ENCODE results near the gene PACSIN1. TPM values are rescaled to one million over a fixed set of nuclear protein-coding genes. Genes with fewer than 3 reads are reported as not detected.
A peak's percentile ranks its signal among the peaks of the same experiment; 100 is the strongest.

Gene PACSIN1
- total RNA-seq, 1 experiment from 2014 or later: 5.0 TPM

- Histone ChIP-seq H3K9me3 (ENCODE audit: control insufficient read depth in 1 of 2, insufficient read depth in 1 of 2, low read depth in 1 of 2, low read length in 2 of 2) (no peaks in the 10 kb centered on the region), H3K9me2 (ENCODE audit: insufficient read depth) (no peaks in the 10 kb centered on the region), H3K4me1 (ENCODE audit: control insufficient read depth in 1 of 2, insufficient read depth in 2 of 2, low read length in 2 of 2) (peaks cover 11 to 17% of the 10 kb centered on the region in 2 experiments; a peak in 3 of 4 replicates), H3K27ac (ENCODE audit: low read depth, low read length) (no peak overlapping the region), H3K36me3 (ENCODE audit: control insufficient read depth in 1 of 2, insufficient read depth in 2 of 2, low read length in 2 of 2) (no peaks in the 10 kb centered on the region), H3K4me2 (ENCODE audit: low read length) (no peak overlapping the region), H3K79me2 (ENCODE audit: insufficient read depth, low read length) (no peaks in the 10 kb centered on the region), H3K4me3 (replicated peaks in 1 of 2; ENCODE audit: low read depth in 1 of 2, low read length in 2 of 2) (no peak overlapping the region), H3K9ac (ENCODE audit: low read length) (no peak overlapping the region), H2AFZ (ENCODE audit: low read depth, low read length, poor library complexity, severe bottlenecking) (no peak overlapping the region), H3K27me3 (ENCODE audit: insufficient read depth, low read length) (no peaks in the 10 kb centered on the region), H4K20me1 (ENCODE audit: insufficient read depth) (no peaks in the 10 kb centered on the region)
- BruUV-seq (replicated peaks): no TSS peak
- intact Hi-C loops (cut with micrococcal nuclease): no loop called here
- CTCF ChIA-PET: no interaction called here
- POLR2A ChIA-PET: no interaction called here
- TF ChIP-seq REST (IDR thresholded peaks at IDR 0.05; ENCODE audit: low read depth): no peak
- no peak for TF ChIP-seq ATF3 (IDR thresholded peaks at IDR 0.05)
- no peak for TF ChIP-seq SP1 (IDR thresholded peaks at IDR 0.05; ENCODE audit: low read depth)
- no peak for TF ChIP-seq EGR1 (IDR thresholded peaks at IDR 0.05; ENCODE audit: low read depth)
- TF ChIP-seq FOSL1 (IDR thresholded peaks at IDR 0.05; ENCODE audit: low read depth): no peak
- TF ChIP-seq CEBPB (IDR thresholded peaks at IDR 0.05; ENCODE audit: low read depth): no peak
- peak; percentile 46 for ATAC-seq
- RAD21 ChIA-PET (ENCODE audit: low non-redundant PET in 1 of 2, low total read pairs in 2 of 2, uncharacterized antibody in 2 of 2, unreplicated experiment in 2 of 2): no interaction called here
- DNase-seq (ENCODE audit: low read depth, low spot score): peak; percentile 19
Observed at GRCh38 chr6:34531580-34532201, 65.8 kb downstream of the PACSIN1 start.

- H3K36me3 ChIP-seq (ENCODE audit: control insufficient read depth in 1 of 2, insufficient read depth in 2 of 2, low read length in 2 of 2): no peaks in the 10 kb centered on the region
- intact Hi-C loops (cut with micrococcal nuclease): no loop called here
- TF ChIP-seq FOSL1 (IDR thresholded peaks at IDR 0.05; ENCODE audit: low read depth) (no peak), EZH2 (IDR thresholded peaks at IDR 0.05) (no peak), POLR2A (IDR thresholded peaks at IDR 0.05; ENCODE audit: borderline replicate concordance, extremely low read depth, insufficient read depth, insufficient read length) (no peak), ELF1 (IDR thresholded peaks at IDR 0.05; ENCODE audit: borderline replicate concordance, low read depth) (no peak), ZNF274 (IDR thresholded peaks at IDR 0.05; ENCODE audit: low read depth, low read length) (no peak)
- H3K9me3 ChIP-seq (ENCODE audit: control insufficient read depth in 1 of 2, insufficient read depth in 1 of 2, low read depth in 1 of 2, low read length in 2 of 2): no peaks in the 10 kb centered on the region
- ChIA-PET CTCF (no interaction called here), RAD21 (ENCODE audit: low non-redundant PET in 1 of 2, low total read pairs in 2 of 2, uncharacterized antibody in 2 of 2, unreplicated experiment in 2 of 2) (no interaction called here), POLR2A (no interaction called here)
- H4K20me1 ChIP-seq (ENCODE audit: insufficient read depth): no peaks in the 10 kb centered on the region
- DNase-seq (ENCODE audit: low read depth, low spot score): no peak
- no peaks in the 10 kb centered on the region for H3K79me2 ChIP-seq (ENCODE audit: insufficient read depth, low read length)
- no peak for ATAC-seq
- H3K4me2 ChIP-seq (ENCODE audit: low read length): no peak overlapping the region
- no peak overlapping the region for H2AFZ ChIP-seq (ENCODE audit: low read depth, low read length, poor library complexity, severe bottlenecking)
- no peaks in the 10 kb centered on the region for H3K27me3 ChIP-seq (ENCODE audit: insufficient read depth, low read length)
- H3K4me1 ChIP-seq (ENCODE audit: control insufficient read depth in 1 of 2, insufficient read depth in 2 of 2, low read length in 2 of 2): peaks cover 9 to 14% of the 10 kb centered on the region in 2 experiments; a peak in 3 of 4 replicates
- H3K27ac ChIP-seq (ENCODE audit: low read depth, low read length): no peak overlapping the region
- BruUV-seq (replicated peaks): no TSS peak
- H3K4me3 ChIP-seq (replicated peaks in 1 of 2; ENCODE audit: low read depth in 1 of 2, low read length in 2 of 2): no peak overlapping the region
- no peaks in the 10 kb centered on the region for H3K9me2 ChIP-seq (ENCODE audit: insufficient read depth)
- no peak overlapping the region for H3K9ac ChIP-seq (ENCODE audit: low read length)
Observed at GRCh38 chr6:34532230-34532629, 66.4 kb downstream of the PACSIN1 start.
